HepG2 (cell line): ENCODE data around the gene JAG1. TPM values are rescaled to one million over a fixed set of nuclear protein-coding genes. Genes with fewer than 3 reads are reported as not detected.

Experiments
- ATAC-seq: fragments of 200-7000 bp; cut with Tn5 transposase; 3 replicates; pipeline ENCODE4 v1.9.1; 2020; ENCODE audit warnings: mild to moderate bottlenecking, moderate library complexity
- BruUV-seq: library from RNA; stranded (reverse); fragments of 400-500 nt; replicated peaks from 2 replicates; lab custom pipeline; 2021; lab: Mats Ljungman, UMichigan
- CTCF ChIA-PET: fragments of 300-600 bp; formaldehyde crosslinking; extraction: SDS; loops from one replicate; lab custom pipeline; 2021; ENCODE audit warnings: low total read pairs, inconsistent platforms, low intra/inter-chr PET ratio; lab: Yijun Ruan, JAX
- POLR2A ChIA-PET: fragments of 350-600 bp; sonication (Branson Sonifier 250); formaldehyde crosslinking; loops from one replicate; lab custom pipeline; 2020; ENCODE audit warnings: antibody characterized with exemption, inconsistent platforms; lab: Yijun Ruan, JAX
- DNase-seq: peaks from one replicate; pipeline ENCODE4 v3.0.0-alpha.2; 2015; ENCODE audit warnings: low spot score
- FAIRE-seq: peaks from 3 replicates; lab custom pipeline; 2011; peaks lifted over from hg19 to GRCh38; lab: Jason Lieb, UNC
- H2AFZ ChIP-seq: one replicate; pipeline ENCODE4 v1.6.1; 2011; ENCODE audit warnings: low read length, inconsistent platforms
- H3K27ac ChIP-seq: fragments of 300-600 bp; 3 replicates; pipeline ENCODE4 v1.8.0; 2011; ENCODE audit warnings: mixed run types, mild to moderate bottlenecking, mixed read lengths, low read length, inconsistent platforms; ENCODE audit not compliant: insufficient read depth; ENCODE audit errors: extremely low read length
- H3K27me3 ChIP-seq, 2 experiments: fragments of 200-600 bp in 1 of 2; 2 replicates in 1 of 2; 3 replicates in 1 of 2; pipeline versions ENCODE4 v1.6.0 to v1.8.0; 2011; ENCODE audit warnings: low read length in 2 of 2, mild to moderate bottlenecking in 2 of 2, moderate library complexity in 2 of 2, inconsistent platforms in 1 of 2; ENCODE audit not compliant: insufficient read depth in 2 of 2, control insufficient read depth in 1 of 2
- H3K36me3 ChIP-seq, 2 experiments: fragments of 200-600 bp in 1 of 2; replicated peaks in 1 of 2; 2 replicates in 1 of 2; 3 replicates in 1 of 2; pipeline versions ENCODE4 v1.5.1 to v1.8.0; 2011; ENCODE audit warnings: low read length in 2 of 2, inconsistent platforms in 1 of 2; ENCODE audit not compliant: insufficient read depth in 2 of 2, control insufficient read depth in 1 of 2
- H3K4me1 ChIP-seq: 2 replicates; pipeline ENCODE4 v1.5.1; 2012; ENCODE audit warnings: low read length, inconsistent platforms; ENCODE audit not compliant: insufficient read depth
- H3K4me2 ChIP-seq: 2 replicates; pipeline ENCODE4 v1.6.0; 2011; ENCODE audit warnings: low read depth, low read length, inconsistent platforms
- H3K4me3 ChIP-seq, 3 experiments: fragments of 200-600 bp in 1 of 3; sonication (generic), shearing (Covaris generic) in 1 of 3; replicated peaks in 1 of 3; 2 replicates each; pipeline ENCODE4 v1.5.1; 2011 to 2016; ENCODE audit warnings: low read length in 3 of 3, inconsistent platforms in 2 of 3, low read depth in 2 of 3, mild to moderate bottlenecking in 2 of 3, control low read depth in 1 of 3, mixed read lengths in 1 of 3; ENCODE audit not compliant: insufficient read depth in 1 of 3
- H3K79me2 ChIP-seq: one replicate; pipeline ENCODE4 v1.6.1; 2011; ENCODE audit warnings: low read length, inconsistent platforms; ENCODE audit not compliant: insufficient read depth
- H3K9ac ChIP-seq: 2 replicates; pipeline ENCODE4 v1.6.0; 2011; ENCODE audit warnings: mild to moderate bottlenecking, low read depth, low read length, inconsistent platforms; ENCODE audit not compliant: insufficient read depth
- H3K9me3 ChIP-seq: 2 replicates; pipeline ENCODE4 v1.5.1; 2012; ENCODE audit warnings: mild to moderate bottlenecking, low read length
- H4K20me1 ChIP-seq: 2 replicates; pipeline ENCODE4 v1.6.0; 2011; ENCODE audit warnings: inconsistent platforms, mild to moderate bottlenecking, low read length, moderate library complexity; ENCODE audit not compliant: insufficient read depth
- CTCF ChIP-seq: sonication (generic); formaldehyde crosslinking; IDR thresholded peaks from 2 replicates; pipeline ENCODE4 v1.5.0; 2020; ENCODE audit warnings: mild to moderate bottlenecking, missing genetic modification reagents, moderate library complexity
- FOXA1 ChIP-seq, 2 experiments: fragments of 450-650 bp in 1 of 2; sonication (generic) in 1 of 2; formaldehyde crosslinking in 1 of 2; IDR thresholded peaks; 2 replicates each; pipeline versions ENCODE4 v1.4.0 to v1.6.1; 2016 to 2020; ENCODE audit warnings: missing genetic modification reagents in 1 of 2
- GATA4 ChIP-seq: sonication (generic); IDR thresholded peaks from 2 replicates; pipeline ENCODE4 v1.6.1; 2016; ENCODE audit warnings: antibody characterized with exemption, low read depth, borderline replicate concordance
- RAD21 ChIP-seq: fragments of 450-650 bp; formaldehyde crosslinking; IDR thresholded peaks from 2 replicates; pipeline ENCODE4 v1.5.0; 2020; ENCODE audit warnings: mild to moderate bottlenecking
- SALL1 ChIP-seq: sonication (generic); formaldehyde crosslinking; IDR thresholded peaks from 2 replicates; pipeline ENCODE4 v1.8.0; 2022; ENCODE audit warnings: mild to moderate bottlenecking, missing genetic modification reagents
- SAP130 ChIP-seq: IDR thresholded peaks from 2 replicates; pipeline ENCODE4 v1.6.1; 2016; ENCODE audit warnings: low read depth
- SKI ChIP-seq: fragments of 450-650 bp; IDR thresholded peaks from one replicate; pipeline ENCODE4 v1.6.1; 2018; ENCODE audit warnings: mild to moderate bottlenecking; ENCODE audit not compliant: partially characterized antibody
- SMC3 ChIP-seq: IDR thresholded peaks from 2 replicates; pipeline ENCODE4 v1.6.1; 2011; ENCODE audit warnings: low read length, improper control_type of control experiment
- STAG1 ChIP-seq: sonication (generic); formaldehyde crosslinking; IDR thresholded peaks from 2 replicates; pipeline ENCODE4 v1.4.0; 2020; ENCODE audit warnings: missing genetic modification reagents
- TEAD3 ChIP-seq: optimal IDR thresholded peaks from 2 replicates; pipeline ENCODE3; 2016; ENCODE audit warnings: borderline replicate concordance
- ZNF296 ChIP-seq: sonication (generic); formaldehyde crosslinking; conservative IDR thresholded peaks from 2 replicates; pipeline ENCODE4 v1.5.0; 2020; ENCODE audit warnings: mild to moderate bottlenecking, missing genetic modification reagents
- ZNF652 ChIP-seq: IDR thresholded peaks from 2 replicates; pipeline ENCODE4 v1.6.1; 2016; ENCODE audit warnings: low read depth, borderline replicate concordance
- ZNF709 ChIP-seq: sonication (generic); formaldehyde crosslinking; IDR thresholded peaks from 2 replicates; pipeline ENCODE4 v1.5.0; 2020; ENCODE audit warnings: mild to moderate bottlenecking, missing genetic modification reagents
- WGBS: methylation state at CpG from one replicate; pipeline ENCODE4 v1.1.6; 2017; ENCODE audit warnings: low lambda C conversion rate; 5-methylcytosine and 5-hydroxymethylcytosine counted together
- in situ Hi-C: cut with HindIII; loops from 2 replicates; pipeline ENCODE4 v1.10.0; 2017; ENCODE audit warnings: low pct_unique_long_range_greater_than_20kb; ENCODE audit not compliant: extremely low pct_ligation_motif_present
- intact Hi-C: fragments of 100-400 bp; cut with micrococcal nuclease; formaldehyde crosslinking; loops from one replicate; pipeline ENCODE4 v1.10.0; 2022; ENCODE audit not compliant: unreplicated experiment
- polyA plus RNA-seq, 8 experiments: library from polyadenylated mRNA; depleted of rRNA in 3 of 8; stranded (reverse) in 7 of 8; unstranded in 1 of 8; fragments of >200 nt; fragmentation: Illumina TruSeq in 4 of 8; extraction: Trizol in 4 of 8; gene quantifications; 2 replicates each; pipeline versions ENCODE4 v1.2.1 to v1.2.3, GENCODE V29; 2011 to 2016; ENCODE audit warnings: low read depth in 4 of 8, missing spikeins in 1 of 8, mixed read lengths in 1 of 8; ENCODE audit not compliant: insufficient read depth in 1 of 8
- total RNA-seq, 5 experiments: library from RNA; depleted of rRNA; stranded (reverse); fragments of >200 nt; fragmentation: Illumina TruSeq; extraction: Trizol; gene quantifications; 2 replicates each; pipeline ENCODE4 v1.2.3, GENCODE V29; 2016; ENCODE audit warnings: low read depth in 1 of 5

Gene JAG1
- total and polyA plus RNA-seq, 2 of the 13 experiments (the other 11 are each of a cell fraction or from before 2014, with no cell fraction given), result 47.1 to 56.3 TPM

GRCh38 chr20:10647471-10647870 lies 26.3 kb downstream of the JAG1 start:
- peak; percentile 56 for DNase-seq
- intact Hi-C loops, result no loop called here
- Histone ChIP-seq H3K27ac (no peak overlapping the region), H4K20me1 (no peaks in the 10 kb centered on the region), H3K27me3 (no peaks in the 10 kb centered on the region), H3K9me3 (no peaks in the 10 kb centered on the region), H3K79me2 (no peaks in the 10 kb centered on the region), H3K9ac (no peak overlapping the region)
- no TSS peak for BruUV-seq
- 92% methylated on average over 9 of the region's 9 CpGs for WGBS
- in situ Hi-C loops, result loop anchor here (10.0 kb wide), 1 partner anchor 213 kb away; the partner anchor contains the start of genes MKKS and SLX4IP
- TF ChIP-seq FOXA1 (IDR thresholded peaks at IDR 0.05) (no peak), FOXA1 (CRISPR knock-in tag; IDR thresholded peaks at IDR 0.05) (0 out of 2 replicates have a peak, but pooled peaks have one; percentile 28), SAP130 (CRISPR knock-in tag) (0 out of 2 replicates have a peak, but pooled peaks have one; percentile 32), ZNF652 (CRISPR knock-in tag) (peak; percentile 29; the same call in 1 of the 2 replicates), GATA4 (no peak), CTCF (CRISPR knock-in tag) (peak; percentile 59), STAG1 (CRISPR knock-in tag) (peak; percentile 62), TEAD3 (CRISPR knock-in tag) (peak; percentile 6), ZNF296 (CRISPR knock-in tag) (no peak), RAD21 (CRISPR knock-in tag) (0 out of 2 replicates have a peak, but pooled peaks have one; percentile 34), SKI (no peak), SALL1 (peak; percentile 16; the same call in 1 of the 2 replicates), SMC3 (peak; percentile 82), ZNF709 (CRISPR knock-in tag) (no peak)
- TF ChIP-seq, all 625 proteins: peak for 9
- Histone ChIP-seq H3K4me3 (no peak overlapping the region), H3K36me3 (peaks cover 87 to 100% of the 10 kb centered on the region in 2 experiments), H2AFZ (no peak overlapping the region), H3K4me2 (no peak overlapping the region), H3K4me1 (peaks cover 7% of the 10 kb centered on the region)
- POLR2A ChIA-PET, result no interaction called here
- FAIRE-seq (no peak), ATAC-seq (peak; percentile 72)
- CTCF ChIA-PET, result interaction anchor here (2.0 kb wide), 1 partner anchor 94 kb away, joined by 17 read pairs; no protein-coding TSS in a partner anchor
